RCC 7860 (cell line): ENCODE data around the gene PLPP1.

Experiments
- DNase-seq: peaks from one replicate; pipeline ENCODE4 v3.0.0-alpha.2; 2015; ENCODE audit warnings: low spot score
- FAIRE-seq: peaks from 2 replicates; lab custom pipeline; 2012; peaks lifted over from hg19 to GRCh38; lab: Jason Lieb, UNC

Gene PLPP1

DNA sequence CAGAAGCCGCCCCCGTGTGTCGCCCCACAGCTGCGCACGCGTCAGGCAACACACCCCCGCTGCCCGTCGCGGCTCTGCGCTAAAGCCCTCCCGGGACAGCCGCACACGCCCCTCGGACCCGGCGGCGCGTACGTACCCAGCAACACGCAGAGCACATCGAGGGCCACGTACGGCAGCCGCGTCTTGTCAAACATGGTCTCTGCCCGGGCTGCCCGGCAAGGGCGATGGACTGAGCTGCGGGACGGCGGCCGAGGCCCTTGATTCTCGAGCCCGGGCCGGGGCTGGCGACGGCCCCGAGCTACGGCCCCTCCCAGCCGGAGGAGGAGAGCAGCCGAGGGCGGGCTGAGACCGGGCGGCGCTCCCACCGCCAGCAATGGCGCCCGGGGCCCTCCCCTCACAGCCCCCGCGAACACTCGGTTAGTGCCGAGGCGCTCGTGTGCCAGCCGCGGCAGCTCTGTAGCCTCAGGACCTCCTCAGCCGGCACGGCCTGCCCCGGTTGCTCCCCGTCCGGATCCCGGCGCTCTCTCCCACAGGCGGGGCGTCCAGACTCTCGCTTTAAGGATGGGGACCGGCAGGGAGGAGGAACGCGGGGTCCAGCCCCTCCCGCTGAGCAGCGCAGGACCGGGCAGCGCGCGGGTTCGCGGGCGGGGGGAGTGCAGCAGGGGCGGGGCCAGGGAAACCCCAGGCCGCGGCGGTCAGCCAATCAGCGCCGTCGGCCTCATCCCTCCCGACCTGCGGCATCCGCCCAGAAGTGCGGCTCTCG, at the start of gene PLPP1:
Gene PLPP1 (minus strand): TSS at position 529 of the 763 bp plus-strand sequence. CDS start 335 bp downstream, at position 194.
- DNase-seq (peak; percentile 36), FAIRE-seq (no peak)

DNA sequence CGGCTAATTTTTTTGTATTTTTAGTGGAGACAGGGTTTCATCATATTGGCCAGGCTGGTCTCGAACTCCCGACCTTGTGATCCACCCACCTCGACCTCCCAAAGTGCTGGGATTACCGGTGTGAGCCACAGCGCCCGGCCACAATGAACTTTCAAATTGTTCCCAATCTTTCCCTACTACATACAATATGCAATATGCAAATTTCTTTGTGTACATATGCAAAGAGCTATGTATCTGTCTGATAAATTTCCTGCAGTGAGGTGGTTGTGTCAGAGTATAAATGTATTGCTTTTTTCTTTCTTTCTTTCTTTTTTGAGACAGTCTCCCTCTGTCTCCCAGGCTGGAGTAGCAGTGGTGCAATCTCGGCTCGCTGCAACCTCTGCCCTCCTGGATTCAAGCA, 48.8 kb upstream of the PLPP1 start:
- no peak for FAIRE-seq
- DNase-seq: no peak

DNA sequence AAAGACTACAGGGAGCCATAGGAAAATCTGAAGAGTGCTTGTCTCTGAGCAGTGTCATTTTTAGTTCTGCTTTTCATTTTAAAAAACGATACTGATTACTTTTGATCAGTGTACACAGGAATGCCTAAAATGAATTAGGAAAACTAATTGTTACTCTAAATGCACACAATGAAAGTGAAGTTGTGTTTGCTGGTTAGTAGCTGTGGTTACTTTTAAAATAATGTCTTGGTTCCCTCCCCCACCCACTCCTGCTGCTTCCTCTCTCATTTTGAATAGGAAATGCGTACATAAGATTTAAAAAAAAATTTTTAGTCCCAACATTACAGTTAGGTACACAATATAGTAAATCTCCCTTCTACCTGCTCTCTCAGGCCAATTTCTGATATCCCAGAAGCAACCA, 47.5 kb upstream of the PLPP1 start:
- DNase-seq (no peak), FAIRE-seq (no peak)

DNA sequence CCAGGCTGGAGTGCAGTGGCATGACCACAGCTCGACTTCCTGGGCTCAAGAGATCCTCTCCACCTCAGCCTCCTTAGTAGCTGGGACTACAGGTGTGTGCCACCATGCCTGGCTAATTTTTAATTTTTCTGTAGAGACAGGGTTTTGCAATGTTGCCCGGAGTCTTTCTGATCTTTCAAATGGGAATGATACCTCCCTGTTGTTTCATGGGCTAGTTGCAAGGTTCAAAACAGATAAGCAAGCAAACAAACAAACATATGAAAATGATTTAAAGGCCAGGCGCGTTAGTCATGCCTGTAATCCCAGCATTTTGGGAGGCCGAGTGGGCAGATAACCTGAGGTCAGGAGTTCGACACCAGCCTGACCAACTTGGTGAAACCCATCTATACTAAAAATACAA, 45.3 kb upstream of the PLPP1 start:
- DNase-seq: no peak
- no peak for FAIRE-seq

DNA sequence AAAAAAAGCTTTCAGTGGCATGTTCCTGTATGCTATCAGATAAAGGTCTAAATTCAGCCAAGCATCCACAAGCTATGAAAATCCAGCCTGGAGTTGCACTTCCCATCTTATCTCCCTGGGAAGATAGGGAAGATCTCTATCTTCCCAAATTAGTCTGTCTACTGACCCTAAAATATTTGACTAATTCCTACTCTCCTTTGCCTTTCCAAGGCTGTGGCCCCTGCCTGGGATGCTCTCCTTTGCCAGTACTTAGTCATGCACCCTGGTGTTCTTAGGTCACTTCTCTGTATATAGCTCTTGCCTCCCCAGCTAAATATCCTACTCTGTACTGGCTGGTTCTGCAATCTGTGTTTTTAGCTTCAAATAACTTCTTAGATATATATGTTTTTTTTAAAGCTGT, 44.0 kb upstream of the PLPP1 start:
- DNase-seq (no peak), FAIRE-seq (no peak)

DNA sequence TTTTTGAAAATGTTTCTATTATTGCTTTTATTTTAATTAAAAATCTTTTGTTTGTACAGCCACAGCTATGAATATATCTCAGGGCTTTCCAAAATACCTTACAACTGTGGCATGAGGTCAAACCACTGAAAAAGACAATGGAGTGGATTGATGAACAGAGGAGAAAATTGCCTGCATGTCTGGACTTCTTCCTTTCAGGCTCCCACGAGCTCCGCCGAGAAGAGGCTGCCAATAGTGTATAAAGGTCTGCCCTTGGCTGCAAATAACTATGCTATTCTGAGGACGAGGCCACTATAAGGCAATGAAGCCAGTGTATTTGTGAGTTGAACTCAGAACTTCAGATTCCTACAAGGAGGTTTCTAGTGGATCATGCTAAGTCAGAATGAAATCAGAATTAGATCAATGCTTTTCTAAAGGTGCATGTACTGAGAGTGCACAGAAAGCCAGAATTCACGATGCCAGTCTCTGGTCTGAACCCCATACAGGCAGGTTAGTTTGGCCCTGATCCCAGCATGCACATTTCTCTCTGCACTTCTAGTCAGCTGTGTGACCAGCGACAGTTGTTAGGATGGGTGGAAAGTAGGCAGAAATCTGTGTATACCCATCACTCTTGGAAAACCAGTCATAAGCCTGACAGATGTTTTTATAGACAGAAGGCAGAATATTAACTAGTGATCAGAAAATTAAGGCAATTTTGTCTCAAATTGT, 42.7 kb upstream of the PLPP1 start:
- no peak for DNase-seq

DNA sequence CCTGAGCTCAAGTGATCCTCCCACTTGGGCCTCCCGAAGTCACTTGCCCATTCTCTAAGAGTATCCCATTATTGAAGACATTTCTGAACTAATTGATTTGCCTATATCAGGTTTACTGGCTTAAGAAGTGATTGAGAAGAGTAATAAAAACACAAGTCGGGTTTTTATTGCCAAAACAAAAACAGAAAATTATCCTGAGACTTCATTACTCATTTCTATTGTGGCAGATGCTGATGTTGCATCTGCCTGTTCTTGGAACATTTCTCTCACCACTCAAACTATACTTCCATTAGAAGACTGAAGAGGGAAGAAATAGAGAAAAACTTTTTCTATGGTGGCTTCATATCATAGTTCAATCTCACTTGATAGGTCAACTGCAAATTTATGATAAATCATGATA, 41.9 kb upstream of the PLPP1 start:
- FAIRE-seq: no peak

More for the DNA sequence above, 42.7 kb upstream of the PLPP1 start:
- no peak for FAIRE-seq

DNA sequence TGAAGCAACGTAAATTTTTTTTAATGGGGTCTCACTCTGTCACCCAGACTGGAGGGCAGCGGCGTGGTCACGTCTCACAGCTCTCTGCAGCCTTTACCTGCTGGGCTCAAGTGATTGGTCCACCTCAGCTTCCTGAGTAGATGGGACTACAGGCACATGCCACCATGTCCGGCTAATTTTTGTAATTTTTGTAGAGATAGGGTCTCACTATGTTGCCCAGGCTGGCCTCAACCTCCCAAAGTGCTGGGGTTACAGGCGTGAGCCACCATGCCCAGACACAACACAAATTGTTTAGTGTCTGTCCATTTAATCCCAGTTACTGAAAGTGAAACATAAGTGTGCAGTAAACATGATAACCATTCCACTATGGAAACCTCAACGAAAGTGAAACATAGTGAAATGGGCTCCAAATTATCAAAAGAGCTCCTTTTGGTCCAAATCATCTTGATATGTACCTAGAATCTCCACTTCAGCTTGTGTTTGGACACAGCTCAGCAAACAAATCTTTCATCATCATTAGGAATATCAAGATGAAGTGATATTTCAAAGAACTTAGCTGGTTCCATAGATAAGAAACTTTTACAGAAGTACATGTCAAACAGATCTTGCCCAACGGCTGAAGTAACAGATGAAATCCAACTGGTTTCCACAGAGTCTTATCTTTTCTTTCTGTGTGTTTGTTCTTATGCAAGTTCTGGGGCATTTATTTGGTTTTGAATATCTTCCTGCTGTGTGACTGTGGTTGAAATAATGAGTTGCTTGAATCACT, 41.2 kb upstream of the PLPP1 start:
- FAIRE-seq (no peak), DNase-seq (no peak)

More for the DNA sequence above, 41.9 kb upstream of the PLPP1 start:
- DNase-seq: no peak

DNA sequence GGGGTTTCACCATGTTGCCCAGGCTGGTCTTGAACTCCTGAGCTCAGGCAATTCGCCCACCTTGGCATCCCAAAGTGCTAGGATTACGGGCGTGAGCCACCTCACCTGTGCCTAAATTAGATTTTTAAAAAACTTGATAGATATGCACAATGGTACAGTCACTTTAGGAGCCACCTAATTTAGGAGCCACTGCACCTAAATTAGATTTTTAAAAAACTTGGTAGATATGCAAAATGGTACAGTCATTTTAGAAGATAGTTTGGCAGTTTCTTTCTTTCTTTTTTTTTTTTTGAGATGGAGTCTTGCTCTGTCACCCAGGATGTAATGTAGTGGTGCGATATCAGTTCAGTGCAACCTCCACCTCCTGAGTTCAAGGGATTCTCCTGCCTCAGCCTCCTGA, 37.8 kb upstream of the PLPP1 start:
- no peak for DNase-seq
- no peak for FAIRE-seq

DNA sequence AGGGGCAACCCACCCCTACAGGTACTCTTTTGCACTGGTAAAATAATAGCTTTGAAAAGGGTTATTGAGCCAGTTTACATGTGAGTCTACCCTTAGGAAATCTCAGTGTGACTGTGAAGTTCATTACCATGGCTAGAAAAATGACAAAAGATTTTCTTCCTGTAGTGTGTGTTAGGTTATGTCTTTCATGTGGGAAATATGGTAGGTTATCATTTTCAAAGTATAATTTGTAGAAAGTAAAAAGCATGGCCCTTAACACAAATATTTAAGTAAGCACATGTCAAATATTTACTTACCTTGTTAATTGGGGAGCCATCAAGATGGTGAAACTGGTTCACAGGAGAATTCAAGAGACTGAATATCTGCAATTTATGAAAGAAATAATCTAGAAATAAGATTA, 37.3 kb upstream of the PLPP1 start:
- FAIRE-seq (no peak), DNase-seq (no peak)

DNA sequence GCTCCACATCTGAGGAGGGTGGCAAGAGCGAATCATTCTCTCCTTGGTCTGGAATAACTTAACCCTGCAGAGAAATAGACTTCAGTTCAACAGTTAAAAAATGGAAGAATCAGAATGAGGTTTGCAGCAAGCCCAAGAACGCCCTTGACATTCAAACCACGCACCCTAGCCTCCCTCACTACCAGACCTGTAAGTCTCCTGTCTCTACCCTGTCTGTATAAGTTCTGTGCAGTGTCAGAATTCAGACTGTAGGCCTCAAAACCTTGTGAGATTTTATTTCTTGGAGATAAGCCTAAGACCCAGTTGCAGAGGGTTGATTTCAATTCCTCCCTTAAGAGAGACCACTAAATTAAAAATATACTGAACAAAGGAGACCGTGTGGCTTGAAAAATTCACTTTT, 35.8 kb upstream of the PLPP1 start:
- FAIRE-seq: no peak
- no peak for DNase-seq

DNA sequence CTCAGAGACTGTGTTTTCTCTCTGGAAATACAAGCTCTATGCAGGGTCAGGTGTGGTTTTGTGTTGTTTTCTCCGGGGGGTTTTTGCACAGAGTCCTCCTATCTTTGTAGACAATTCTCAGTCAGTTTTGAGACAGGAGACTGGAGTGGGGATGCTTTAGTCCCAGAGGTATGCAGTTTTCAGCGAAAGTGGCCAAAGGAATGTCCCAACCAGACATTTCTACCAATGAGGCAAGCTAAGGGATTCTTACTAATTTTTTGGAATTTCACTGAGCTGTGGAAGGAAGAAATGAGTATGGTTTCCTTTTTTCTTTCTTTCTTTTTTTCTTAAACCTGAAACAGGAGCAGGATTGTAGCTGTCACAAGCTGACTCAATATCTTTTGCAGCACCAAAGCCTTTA, 35.3 kb upstream of the PLPP1 start:
- no peak for DNase-seq
- FAIRE-seq: no peak

DNA sequence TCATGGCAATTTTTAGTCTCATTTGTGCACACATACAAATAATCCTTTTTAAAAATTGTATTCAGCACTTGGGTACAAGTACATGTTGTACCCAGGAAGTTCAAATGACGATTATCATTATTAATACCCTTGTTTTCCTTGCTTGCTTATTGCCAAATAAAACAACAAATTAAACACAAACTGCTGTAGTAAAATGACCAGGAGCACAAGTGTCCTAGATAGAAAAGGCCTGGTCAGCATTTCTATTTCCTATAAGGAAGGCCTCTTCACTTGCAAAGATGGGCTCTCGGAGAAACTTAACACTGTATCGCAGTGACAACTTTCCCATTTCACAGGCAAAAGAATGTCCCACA, 34.7 kb upstream of the PLPP1 start:
- no peak for FAIRE-seq

DNA sequence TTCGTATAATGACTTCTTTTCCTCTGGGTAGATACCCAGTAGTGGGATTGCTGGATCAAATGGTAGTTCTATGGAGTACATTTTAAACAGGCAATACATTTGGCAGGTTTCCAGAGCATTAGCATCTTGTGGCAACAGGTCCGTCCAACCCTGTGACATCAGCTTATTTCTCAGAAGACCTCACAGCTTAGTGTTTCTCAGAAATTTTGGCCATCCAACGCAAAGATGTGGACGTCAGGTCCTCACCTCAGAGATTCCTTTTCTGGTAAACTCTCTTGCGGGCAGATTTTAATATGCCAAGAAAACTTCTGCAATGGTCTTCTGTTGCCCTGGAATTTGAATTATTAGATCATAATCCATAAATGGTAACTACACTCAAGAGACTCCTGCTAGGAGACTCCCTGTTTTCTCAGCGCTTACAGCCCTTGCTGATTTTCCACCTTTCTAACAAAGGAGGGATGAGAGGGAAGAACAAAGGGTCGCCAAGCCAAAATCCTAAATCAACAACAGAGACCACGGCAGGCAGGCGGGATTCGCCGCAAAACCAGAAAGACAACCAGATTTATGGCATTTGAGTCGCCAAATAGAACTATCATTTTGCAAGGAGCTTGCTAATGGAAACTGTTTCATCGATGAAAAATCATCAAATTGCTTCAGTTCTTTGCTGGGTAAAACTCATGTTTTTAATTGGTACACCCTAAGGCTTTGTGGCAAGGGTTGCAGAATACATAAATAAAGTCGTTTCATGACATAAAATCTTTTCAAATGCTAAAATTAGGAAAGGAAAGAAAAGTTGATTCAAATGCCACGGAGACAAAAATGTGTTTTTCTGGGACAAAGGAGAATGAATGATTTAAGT, 34.1 kb upstream of the PLPP1 start:
- FAIRE-seq (no peak), DNase-seq (no peak)

More for the DNA sequence above, 34.7 kb upstream of the PLPP1 start:
- no peak for DNase-seq

DNA sequence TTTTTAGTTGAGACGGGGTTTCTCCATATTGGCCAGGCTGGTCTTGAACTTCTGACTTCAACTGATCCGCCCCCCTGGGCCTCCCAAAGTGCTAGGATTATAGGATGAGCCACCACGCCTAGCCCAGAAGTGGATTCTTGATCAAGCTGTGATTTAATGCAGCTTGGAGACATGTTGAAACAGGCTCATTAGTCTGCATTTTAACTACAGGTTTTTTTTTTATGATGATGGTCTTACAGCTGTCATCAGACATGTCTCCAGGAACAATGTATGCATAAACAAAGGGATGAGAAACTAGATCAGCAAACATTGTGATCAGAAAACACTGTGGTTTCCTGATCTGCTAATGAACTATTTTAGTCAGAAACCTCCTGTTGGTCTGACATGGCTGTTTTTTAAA, 30.0 kb upstream of the PLPP1 start:
- FAIRE-seq: no peak
- DNase-seq: no peak

DNA sequence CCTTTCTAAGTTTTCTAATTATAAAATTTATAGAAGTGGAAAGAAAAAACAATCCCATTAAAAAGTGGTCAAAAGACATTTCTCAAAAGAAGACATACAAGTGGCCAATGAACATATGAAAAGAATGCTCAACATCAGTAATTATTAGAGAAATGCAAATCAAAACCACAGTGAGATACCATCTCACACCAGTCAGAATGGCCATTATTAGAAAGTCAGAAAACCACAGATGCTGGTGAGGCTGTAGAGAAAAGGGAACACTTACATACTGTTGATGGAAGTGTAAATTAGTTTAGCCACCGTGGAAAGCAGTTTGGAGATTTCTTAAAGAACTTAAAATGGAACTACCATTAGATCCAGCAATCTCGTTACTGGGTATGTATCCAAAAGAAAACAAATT, 23.7 kb upstream of the PLPP1 start:
- DNase-seq (no peak), FAIRE-seq (no peak)

DNA sequence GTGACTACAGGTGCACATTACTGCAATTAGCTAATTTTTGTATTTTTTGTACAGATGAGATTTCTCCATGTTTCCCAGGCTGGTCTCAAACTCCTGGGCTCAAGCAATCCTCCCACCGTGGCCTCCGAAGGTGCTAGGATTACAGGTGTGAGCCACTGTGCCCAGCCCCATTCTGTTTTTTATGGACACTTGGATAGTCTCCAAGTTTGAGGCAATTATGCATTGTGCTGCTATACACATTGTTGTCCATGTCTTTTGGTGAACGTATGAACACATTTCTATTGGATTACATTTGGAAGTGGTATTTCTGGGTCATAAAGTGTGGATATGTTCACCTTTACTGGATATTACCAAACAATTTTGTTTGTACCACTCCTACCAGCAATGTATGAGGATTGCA, 22.4 kb upstream of the PLPP1 start:
- no peak for DNase-seq
- FAIRE-seq: no peak

DNA sequence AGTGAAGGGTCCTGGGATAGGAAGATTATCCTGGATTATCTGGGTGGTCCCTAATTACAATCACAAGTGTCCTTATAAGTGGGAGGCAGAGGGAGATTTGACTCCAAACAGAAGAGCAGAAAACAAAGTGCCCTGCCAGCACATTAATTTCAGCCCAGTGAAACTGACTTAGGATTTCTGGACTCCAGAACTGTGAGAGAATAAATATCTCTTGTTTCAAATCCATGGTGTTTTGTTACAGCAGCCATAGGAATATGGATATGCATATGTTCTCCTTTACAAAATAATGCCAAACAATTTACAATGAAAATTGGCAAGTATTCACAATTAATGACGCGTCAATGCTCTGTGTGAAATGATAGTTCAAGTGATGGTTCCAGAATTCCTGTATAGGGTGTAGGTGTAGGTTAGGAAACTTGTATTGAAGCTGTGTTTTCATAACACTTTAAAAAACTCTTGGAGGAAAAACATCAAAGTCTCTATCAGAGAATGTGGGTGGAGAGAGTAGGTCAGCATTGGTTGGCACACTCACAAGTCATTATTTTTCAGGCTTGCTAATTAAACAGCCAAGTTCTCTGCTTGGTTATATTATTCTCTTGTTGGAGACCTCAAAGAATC, 19.9 kb upstream of the PLPP1 start:
- FAIRE-seq (no peak), DNase-seq (no peak)

DNA sequence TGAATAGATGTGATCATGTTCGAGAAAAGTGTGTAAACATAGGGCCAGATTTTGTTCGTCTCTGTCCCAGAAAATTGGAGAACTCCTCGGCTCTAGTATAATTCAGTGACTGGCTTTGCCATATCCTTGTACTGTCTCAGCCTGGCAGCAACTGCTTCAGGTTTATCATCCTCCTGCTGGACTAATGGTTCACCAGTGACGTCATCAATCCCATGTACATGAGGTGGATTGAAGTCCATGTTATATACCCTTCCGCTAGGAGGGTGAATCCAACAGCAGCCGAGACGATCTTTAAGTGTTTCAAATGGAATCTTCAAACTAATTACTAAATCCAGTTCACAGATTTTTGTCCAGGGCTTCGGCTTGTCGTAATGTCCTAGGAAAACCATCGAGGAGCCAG, 17.1 kb upstream of the PLPP1 start:
- DNase-seq (no peak), FAIRE-seq (no peak)

DNA sequence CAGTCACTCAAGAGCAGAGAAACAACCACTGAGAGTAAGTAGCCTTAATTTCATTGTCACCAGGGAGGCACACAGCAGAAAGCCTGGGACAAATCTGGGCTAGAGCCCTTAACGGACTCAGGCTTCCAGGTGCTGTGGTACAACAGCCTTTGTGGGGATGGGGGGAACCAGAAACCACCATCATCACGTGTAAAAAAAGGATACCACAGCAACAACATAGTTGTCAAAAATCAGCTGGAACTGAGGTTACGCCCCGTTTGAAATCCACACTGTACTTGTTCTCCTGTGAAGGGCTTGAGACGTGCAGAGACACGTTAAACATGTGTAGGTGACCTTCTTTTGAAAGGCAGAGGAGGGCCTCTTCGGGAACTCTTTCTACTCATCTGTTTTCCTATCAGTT, 16.6 kb upstream of the PLPP1 start:
- DNase-seq (no peak), FAIRE-seq (no peak)
